ENCODE measurements around the gene L3MBTL4.

L3MBTL4 gene

DNA sequence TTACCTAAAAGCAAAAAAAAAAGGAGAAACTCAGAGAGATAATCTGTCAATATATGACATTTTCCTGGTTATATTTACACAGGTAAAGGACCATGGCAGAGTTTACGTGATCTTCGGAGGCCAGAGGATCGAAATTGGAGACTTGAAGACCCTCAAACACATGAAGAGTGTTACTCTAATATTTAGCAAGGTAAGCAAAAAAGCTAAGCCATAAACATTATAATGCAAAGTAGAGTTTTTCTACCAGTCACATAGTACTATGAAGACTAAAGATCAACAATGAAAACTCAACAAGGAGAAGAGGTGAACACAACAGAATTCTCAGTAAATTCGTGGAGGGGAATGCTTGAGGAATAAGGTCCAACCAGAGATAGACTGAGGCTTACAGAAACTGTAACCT is 78.5 kb downstream of the L3MBTL4 start:
- no CpG with 5 or more reads among the region's 4 CpGs for WGBS (ENCODE audit: insufficient coverage, insufficient read length)
- Histone ChIP-seq H3K27ac (ENCODE audit: low read length) (no peak overlapping the region), H3K27me3 (ENCODE audit: control insufficient read depth, insufficient read depth, low read length) (no peaks in the 10 kb centered on the region), H3K36me3 (ENCODE audit: control insufficient read depth, insufficient read depth, low read length) (no peaks in the 10 kb centered on the region), H3K4me3 (ENCODE audit: low read length) (no peak overlapping the region), H3K9me3 (ENCODE audit: control insufficient read depth, insufficient read depth, low read length) (no peaks in the 10 kb centered on the region), H3K4me1 (ENCODE audit: control insufficient read depth, insufficient read depth, low read length) (no peaks in the 10 kb centered on the region)
- no peak for DNase-seq (ENCODE audit: low read depth, low spot score)

DNA sequence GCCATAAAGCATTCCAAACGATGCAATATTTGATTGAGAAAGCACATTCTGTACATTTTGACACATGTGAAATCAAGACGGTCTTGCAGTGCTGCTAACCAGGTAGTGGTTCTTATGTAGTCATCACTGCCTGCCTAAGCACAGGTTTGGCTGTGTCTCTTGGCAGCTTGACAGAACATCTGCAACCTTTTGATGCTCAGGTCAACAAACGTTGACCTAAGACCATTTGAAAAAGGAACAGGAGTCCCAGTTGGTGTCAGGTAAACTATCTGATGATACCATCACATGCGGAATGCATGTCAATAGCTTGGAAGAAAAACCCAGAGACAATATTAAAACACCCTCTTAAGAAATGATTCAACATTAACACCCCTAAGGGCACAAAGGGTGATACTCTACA is 80.7 kb downstream of the L3MBTL4 start:
- H3K27me3 ChIP-seq (ENCODE audit: control insufficient read depth, insufficient read depth, low read length): no peaks in the 10 kb centered on the region
- no CpG with 5 or more reads among the region's 4 CpGs for WGBS (ENCODE audit: insufficient coverage, insufficient read length)
- no peak overlapping the region for H3K4me3 ChIP-seq (ENCODE audit: low read length)
- DNase-seq (ENCODE audit: low read depth, low spot score): no peak
- no peak overlapping the region for H3K27ac ChIP-seq (ENCODE audit: low read length)
- H3K36me3 ChIP-seq (ENCODE audit: control insufficient read depth, insufficient read depth, low read length): no peaks in the 10 kb centered on the region
- H3K9me3 ChIP-seq (ENCODE audit: control insufficient read depth, insufficient read depth, low read length): no peaks in the 10 kb centered on the region
- no peaks in the 10 kb centered on the region for H3K4me1 ChIP-seq (ENCODE audit: control insufficient read depth, insufficient read depth, low read length)

DNA sequence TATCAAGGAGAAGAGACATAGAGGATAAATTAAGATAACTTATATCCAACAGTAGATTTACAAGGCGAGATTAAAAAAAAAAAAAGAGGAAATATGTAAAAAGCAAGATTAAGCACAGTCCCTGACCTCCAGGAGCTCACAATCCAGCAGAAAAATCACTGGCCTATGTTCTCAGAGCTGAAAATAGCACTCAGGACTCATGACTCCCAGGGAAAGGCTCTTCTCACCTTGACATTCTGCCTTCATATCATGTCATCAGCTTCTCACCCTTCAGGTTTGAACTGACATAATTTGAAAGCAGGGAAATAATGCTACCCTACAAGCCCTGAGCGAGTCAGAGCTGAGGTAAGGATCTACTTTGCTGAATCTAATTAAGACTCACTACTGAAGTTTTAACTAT is 82.8 kb downstream of the L3MBTL4 start:
- Histone ChIP-seq H3K36me3 (ENCODE audit: control insufficient read depth, insufficient read depth, low read length) (no peaks in the 10 kb centered on the region), H3K9me3 (ENCODE audit: control insufficient read depth, insufficient read depth, low read length) (no peaks in the 10 kb centered on the region), H3K27me3 (ENCODE audit: control insufficient read depth, insufficient read depth, low read length) (no peaks in the 10 kb centered on the region), H3K27ac (ENCODE audit: low read length) (no peak overlapping the region), H3K4me1 (ENCODE audit: control insufficient read depth, insufficient read depth, low read length) (no peaks in the 10 kb centered on the region), H3K4me3 (ENCODE audit: low read length) (no peak overlapping the region)
- DNase-seq (ENCODE audit: low read depth, low spot score): no peak
- no CpG with 5 or more reads among the region's 2 CpGs for whole genome bisulfite sequencing (ENCODE audit: insufficient coverage, insufficient read length)

DNA sequence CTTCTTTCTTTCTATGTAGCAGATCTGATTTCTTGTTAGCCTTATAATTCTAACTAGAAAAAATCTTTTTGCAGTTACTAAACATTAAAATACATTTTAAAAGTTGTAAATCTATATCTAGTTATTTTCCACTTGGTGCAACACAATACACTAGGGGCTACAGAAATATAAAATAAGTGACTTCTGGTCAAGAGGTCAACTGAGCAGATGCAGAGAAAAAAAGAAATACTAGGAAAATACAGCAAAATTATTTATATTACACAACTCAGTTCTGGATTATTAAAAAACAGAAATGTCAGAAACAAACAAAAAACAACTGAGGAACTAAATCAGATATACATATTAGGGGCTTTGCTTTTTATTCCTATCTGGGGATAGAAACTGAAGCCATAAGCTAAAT is 83.9 kb downstream of the L3MBTL4 start:
- Histone ChIP-seq H3K27me3 (ENCODE audit: control insufficient read depth, insufficient read depth, low read length) (no peaks in the 10 kb centered on the region), H3K27ac (ENCODE audit: low read length) (no peak overlapping the region), H3K9me3 (ENCODE audit: control insufficient read depth, insufficient read depth, low read length) (no peaks in the 10 kb centered on the region), H3K4me1 (ENCODE audit: control insufficient read depth, insufficient read depth, low read length) (no peaks in the 10 kb centered on the region), H3K36me3 (ENCODE audit: control insufficient read depth, insufficient read depth, low read length) (no peaks in the 10 kb centered on the region), H3K4me3 (ENCODE audit: low read length) (no peak overlapping the region)
- no peak for DNase-seq (ENCODE audit: low read depth, low spot score)

DNA sequence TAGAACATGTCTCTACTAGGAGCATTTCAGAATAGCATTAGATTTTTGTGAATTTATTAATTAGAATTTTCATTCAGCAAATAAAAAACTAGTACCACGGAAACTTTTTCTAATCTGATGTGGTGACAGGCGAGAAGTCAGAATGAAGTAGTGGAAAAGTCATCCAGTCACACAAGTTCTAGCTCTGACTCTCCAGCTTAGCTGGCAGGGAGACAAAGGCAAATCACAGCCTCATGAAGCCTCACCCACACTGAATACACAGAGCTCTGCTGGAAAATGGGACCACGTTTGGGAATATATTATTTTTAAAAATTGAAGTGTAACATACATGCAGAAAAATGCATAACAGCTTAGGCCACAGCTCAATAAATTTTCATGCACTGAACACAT is 86.1 kb downstream of the L3MBTL4 start:
- WGBS (ENCODE audit: insufficient coverage, insufficient read length): no CpG with 5 or more reads among the region's 3 CpGs
- no peak for DNase-seq (ENCODE audit: low read depth, low spot score)
- Histone ChIP-seq H3K27ac (ENCODE audit: low read length) (no peak overlapping the region), H3K9me3 (ENCODE audit: control insufficient read depth, insufficient read depth, low read length) (no peaks in the 10 kb centered on the region), H3K36me3 (ENCODE audit: control insufficient read depth, insufficient read depth, low read length) (no peaks in the 10 kb centered on the region), H3K4me1 (ENCODE audit: control insufficient read depth, insufficient read depth, low read length) (no peaks in the 10 kb centered on the region), H3K4me3 (ENCODE audit: low read length) (no peak overlapping the region), H3K27me3 (ENCODE audit: control insufficient read depth, insufficient read depth, low read length) (no peaks in the 10 kb centered on the region)

DNA sequence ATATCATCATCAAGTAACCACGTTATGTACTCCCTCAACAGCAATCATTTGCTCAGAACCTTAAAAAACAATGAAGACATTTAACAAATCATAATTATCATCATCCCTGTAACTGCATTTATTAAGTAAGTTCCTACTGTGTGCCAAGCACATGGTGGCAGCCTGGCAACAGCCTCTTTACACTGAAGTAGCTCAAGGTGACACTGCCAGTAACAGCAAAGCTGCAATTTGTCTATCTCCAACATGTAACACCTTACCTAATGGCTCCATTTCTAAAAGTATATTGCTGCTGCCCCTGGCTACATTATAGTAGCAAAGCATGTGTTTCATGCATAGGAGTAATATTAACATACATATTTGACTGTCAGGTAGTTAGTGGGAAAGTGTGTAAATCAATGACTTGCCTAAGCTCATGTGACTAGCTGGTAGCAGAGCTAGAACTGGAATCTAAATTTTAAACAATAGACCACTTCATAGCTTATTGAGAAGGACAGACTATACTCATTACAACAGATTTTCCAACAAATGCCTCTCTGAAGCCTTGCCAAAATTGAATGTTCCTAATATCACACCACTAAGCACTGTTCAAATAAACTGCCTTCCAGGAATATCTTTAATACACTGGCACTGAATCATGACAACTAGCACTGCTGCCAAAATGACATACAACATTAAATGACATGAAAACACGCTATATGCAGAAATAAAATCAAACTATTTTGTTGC is 86.7 kb downstream of the L3MBTL4 start:
- H3K9me3 ChIP-seq (ENCODE audit: control insufficient read depth, insufficient read depth, low read length): no peaks in the 10 kb centered on the region; the same call in 1 of the 2 replicates
- DNase-seq (ENCODE audit: low read depth, low spot score): no peak
- no CpG with 5 or more reads among the region's 2 CpGs for WGBS (ENCODE audit: insufficient coverage, insufficient read length)
- no peak overlapping the region for H3K27ac ChIP-seq (ENCODE audit: low read length)
- no peaks in the 10 kb centered on the region for H3K4me1 ChIP-seq (ENCODE audit: control insufficient read depth, insufficient read depth, low read length)
- no peak overlapping the region for H3K4me3 ChIP-seq (ENCODE audit: low read length)
- no peaks in the 10 kb centered on the region for H3K36me3 ChIP-seq (ENCODE audit: control insufficient read depth, insufficient read depth, low read length)
- no peaks in the 10 kb centered on the region for H3K27me3 ChIP-seq (ENCODE audit: control insufficient read depth, insufficient read depth, low read length)

DNA sequence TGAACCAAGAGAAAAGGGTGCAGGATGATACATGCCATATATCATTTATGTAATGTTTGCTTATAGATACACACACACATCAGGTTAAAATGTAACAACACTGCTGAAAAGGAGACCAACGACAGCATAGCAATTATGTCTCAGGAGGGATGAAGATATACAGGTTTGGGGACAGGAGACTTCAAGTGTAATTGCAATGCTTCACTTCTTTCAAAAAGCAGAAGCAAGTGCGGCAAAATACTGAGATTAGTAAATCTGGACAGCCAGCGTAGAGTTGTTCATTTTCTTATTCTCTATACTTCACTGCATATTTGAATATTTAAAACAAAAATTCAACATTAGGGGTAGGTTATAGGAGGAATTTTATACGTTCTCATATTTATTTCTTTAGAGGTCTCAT is 87.2 kb downstream of the L3MBTL4 start:
- Histone ChIP-seq H3K4me1 (ENCODE audit: control insufficient read depth, insufficient read depth, low read length) (no peaks in the 10 kb centered on the region), H3K4me3 (ENCODE audit: low read length) (no peak overlapping the region), H3K27ac (ENCODE audit: low read length) (no peak overlapping the region), H3K27me3 (ENCODE audit: control insufficient read depth, insufficient read depth, low read length) (no peaks in the 10 kb centered on the region), H3K9me3 (ENCODE audit: control insufficient read depth, insufficient read depth, low read length) (no peaks in the 10 kb centered on the region; the same call in 1 of the 2 replicates), H3K36me3 (ENCODE audit: control insufficient read depth, insufficient read depth, low read length) (no peaks in the 10 kb centered on the region)
- no CpG with 5 or more reads among the region's 4 CpGs for WGBS (ENCODE audit: insufficient coverage, insufficient read length)
- DNase-seq (ENCODE audit: low read depth, low spot score): no peak

DNA sequence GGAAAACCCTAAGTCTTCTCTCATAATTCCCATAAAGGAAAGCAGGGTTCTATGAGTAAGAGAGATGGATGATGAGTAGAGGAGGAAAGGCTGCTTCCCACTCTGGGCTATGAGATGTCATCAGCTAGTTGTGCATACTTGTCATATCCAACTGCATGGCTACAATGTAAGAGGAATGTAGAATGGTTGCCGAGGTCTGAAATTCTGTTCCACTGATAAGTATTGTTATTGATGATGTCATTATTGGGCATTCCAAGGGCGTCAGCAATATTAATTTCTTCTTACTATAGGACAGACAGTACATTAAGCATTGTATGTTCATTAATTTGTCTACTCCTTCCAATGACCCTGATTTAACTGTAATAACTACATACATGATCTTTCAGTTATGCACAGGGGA is 88.1 kb downstream of the L3MBTL4 start:
- H3K27ac ChIP-seq (ENCODE audit: low read length): no peak overlapping the region

DNA sequence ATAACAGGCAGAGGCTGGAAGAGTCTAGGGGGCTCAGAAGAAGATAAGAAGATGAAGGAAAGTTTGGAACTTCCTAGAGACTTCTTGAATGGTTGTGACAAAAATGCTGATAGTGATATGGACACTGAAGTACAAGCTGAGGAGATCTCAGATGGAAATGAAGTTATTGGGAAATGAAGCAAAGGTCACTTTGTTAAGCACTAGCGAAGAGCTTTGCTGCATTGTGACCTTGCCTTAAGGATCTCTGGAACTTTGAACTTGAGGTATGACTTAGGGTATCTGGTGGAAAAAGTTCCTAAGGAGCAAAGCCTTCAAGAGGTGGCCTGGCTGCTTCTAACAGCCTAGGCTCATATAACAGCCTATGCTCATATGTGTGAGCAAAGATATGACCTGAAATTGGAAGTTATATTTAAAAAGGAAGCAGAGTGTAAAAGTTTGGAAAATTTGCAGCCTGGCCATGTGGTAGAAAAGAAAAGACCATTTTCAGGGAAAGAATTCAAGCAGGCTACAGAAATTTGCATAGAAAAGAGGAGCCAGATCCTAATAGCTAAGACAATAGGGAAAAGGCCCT is 91.3 kb downstream of the L3MBTL4 start:
- Histone ChIP-seq H3K36me3 (ENCODE audit: control insufficient read depth, insufficient read depth, low read length) (no peaks in the 10 kb centered on the region), H3K27ac (ENCODE audit: low read length) (no peak overlapping the region), H3K27me3 (ENCODE audit: control insufficient read depth, insufficient read depth, low read length) (no peaks in the 10 kb centered on the region), H3K4me1 (ENCODE audit: control insufficient read depth, insufficient read depth, low read length) (no peaks in the 10 kb centered on the region), H3K9me3 (ENCODE audit: control insufficient read depth, insufficient read depth, low read length) (no peaks in the 10 kb centered on the region; the same call in 1 of the 2 replicates), H3K4me3 (ENCODE audit: low read length) (no peak overlapping the region)
- WGBS (ENCODE audit: insufficient coverage, insufficient read length): no CpG with 5 or more reads among the region's 1 CpG
- no peak for DNase-seq (ENCODE audit: low read depth, low spot score)

More for the DNA sequence above, 88.1 kb downstream of the L3MBTL4 start:
- Histone ChIP-seq H3K4me3 (ENCODE audit: low read length) (no peak overlapping the region), H3K9me3 (ENCODE audit: control insufficient read depth, insufficient read depth, low read length) (no peaks in the 10 kb centered on the region; the same call in 1 of the 2 replicates), H3K4me1 (ENCODE audit: control insufficient read depth, insufficient read depth, low read length) (no peaks in the 10 kb centered on the region), H3K27me3 (ENCODE audit: control insufficient read depth, insufficient read depth, low read length) (no peaks in the 10 kb centered on the region), H3K36me3 (ENCODE audit: control insufficient read depth, insufficient read depth, low read length) (no peaks in the 10 kb centered on the region)
- DNase-seq (ENCODE audit: low read depth, low spot score): no peak
- WGBS (ENCODE audit: insufficient coverage, insufficient read length): no CpG with 5 or more reads among the region's 2 CpGs

DNA sequence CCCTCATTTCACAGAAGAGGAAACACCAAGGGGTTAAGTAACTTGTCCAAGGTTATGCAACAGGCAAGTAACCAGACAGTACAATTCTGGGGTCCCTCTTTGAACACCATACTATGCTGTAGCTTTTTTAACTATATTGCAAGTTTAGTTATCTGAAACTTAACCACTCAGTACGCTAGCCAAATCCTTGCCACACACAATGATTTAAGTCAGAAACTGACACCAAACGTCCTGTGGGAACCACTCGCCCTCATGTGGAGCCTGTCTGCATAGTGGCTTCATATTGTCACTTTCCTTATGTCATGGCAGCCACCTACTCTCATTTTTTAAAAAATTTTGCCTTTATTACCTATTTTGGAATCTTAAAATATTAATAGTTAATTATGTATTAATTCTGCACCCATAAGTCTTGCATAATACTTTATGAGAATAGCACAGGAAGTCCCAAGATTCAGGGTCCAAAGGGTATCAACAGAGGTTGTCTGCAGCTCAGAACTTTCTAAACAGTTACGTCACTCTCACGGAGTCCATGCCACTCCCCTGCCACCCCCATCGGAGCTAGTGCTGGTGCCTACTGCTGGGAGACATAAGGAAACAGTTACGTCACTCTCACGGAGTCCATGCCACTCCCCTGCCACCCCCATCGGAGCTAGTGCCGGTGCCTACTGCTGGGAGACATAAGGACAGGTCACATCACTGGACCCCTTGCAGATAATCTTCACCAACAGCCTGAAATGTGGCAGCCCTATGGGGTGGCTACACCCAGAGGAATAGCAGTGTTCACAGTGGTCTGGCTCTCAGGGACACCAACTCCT is 99.0 kb downstream of the L3MBTL4 start:
- no peaks in the 10 kb centered on the region for H3K36me3 ChIP-seq (ENCODE audit: control insufficient read depth, insufficient read depth, low read length)
- H3K27me3 ChIP-seq (ENCODE audit: control insufficient read depth, insufficient read depth, low read length): no peaks in the 10 kb centered on the region
- WGBS (ENCODE audit: insufficient coverage, insufficient read length): no CpG with 5 or more reads among the region's 10 CpGs
- no peak overlapping the region for H3K27ac ChIP-seq (ENCODE audit: low read length)
- DNase-seq (ENCODE audit: low read depth, low spot score): no peak
- H3K4me1 ChIP-seq (ENCODE audit: control insufficient read depth, insufficient read depth, low read length): no peaks in the 10 kb centered on the region
- no peaks in the 10 kb centered on the region for H3K9me3 ChIP-seq (ENCODE audit: control insufficient read depth, insufficient read depth, low read length)
- H3K4me3 ChIP-seq (ENCODE audit: low read length): no peak overlapping the region

Data from iPS DF 6.9 (cell line).